PC-9 (cell line): Measurements from ENCODE around the gene NRG2. TPM values are rescaled to one million over a fixed set of nuclear protein-coding genes. Genes with fewer than 3 reads are reported as not detected.

Experiments
- BruUV-seq: library from RNA; stranded (reverse); fragments of 400-500 nt; replicated peaks from 2 replicates; lab custom pipeline; 2021; lab: Mats Ljungman, UMichigan
- CTCF ChIA-PET: fragments of 300-600 bp; sonication (Branson Sonifier 250); formaldehyde crosslinking; loops from one replicate; lab custom pipeline; 2022; ENCODE audit warnings: antibody characterized with exemption; lab: Charles Lee
- POLR2A ChIA-PET: fragments of 300-600 bp; sonication (Branson Sonifier 250); formaldehyde crosslinking; loops from one replicate; lab custom pipeline; 2022; ENCODE audit warnings: antibody characterized with exemption; ENCODE audit not compliant: unreplicated experiment; lab: Charles Lee
- DNase-seq, 2 experiments: peaks; one replicate each; pipeline versions ENCODE4 v3.0.0 to v3.0.0-alpha.2; 2015 to 2022; ENCODE audit warnings: mixed read lengths in 1 of 2
- H2AFZ ChIP-seq: fragments of 200-600 bp; sonication (generic); 2 replicates; pipeline ENCODE4 v1.8.1; 2017; ENCODE audit warnings: antibody characterized with exemption
- H3F3A ChIP-seq: fragments of 200-600 bp; sonication (generic); 2 replicates; pipeline ENCODE4 v1.8.1; 2017; ENCODE audit warnings: antibody characterized with exemption, mild to moderate bottlenecking, low read depth; ENCODE audit not compliant: insufficient read depth
- H3K27ac ChIP-seq: fragments of 200-600 bp; sonication (generic); 2 replicates; pipeline ENCODE4 v1.6.1; 2016; ENCODE audit warnings: mixed run types
- H3K27me3 ChIP-seq: fragments of 200-600 bp; sonication (generic); 2 replicates; pipeline ENCODE4 v1.6.1; 2016; ENCODE audit warnings: low read depth, mixed run types; ENCODE audit not compliant: insufficient read depth
- H3K36me3 ChIP-seq: fragments of 200-600 bp; sonication (generic); 2 replicates; pipeline ENCODE4 v1.6.1; 2016; ENCODE audit warnings: low read depth, mixed run types
- H3K4me1 ChIP-seq: fragments of 200-600 bp; sonication (generic); replicated peaks from 2 replicates; pipeline ENCODE4 v1.6.1; 2016; ENCODE audit warnings: mixed run types; ENCODE audit not compliant: insufficient read depth
- H3K4me2 ChIP-seq: fragments of 200-600 bp; sonication (generic); 2 replicates; pipeline ENCODE4 v1.6.1; 2017; ENCODE audit warnings: mixed run types
- H3K4me3 ChIP-seq: fragments of 200-600 bp; sonication (generic); 2 replicates; pipeline ENCODE4 v1.6.1; 2016; ENCODE audit warnings: mixed run types
- H3K79me2 ChIP-seq: fragments of 200-600 bp; sonication (generic); 2 replicates; pipeline ENCODE4 v1.6.1; 2017; ENCODE audit warnings: low read depth, mixed run types
- H3K9me2 ChIP-seq: fragments of 200-600 bp; sonication (generic); 2 replicates; pipeline ENCODE4 v1.8.1; 2017; ENCODE audit warnings: mild to moderate bottlenecking; ENCODE audit not compliant: insufficient read depth
- H3K9me3 ChIP-seq: fragments of 200-600 bp; sonication (generic); 2 replicates; pipeline ENCODE4 v1.8.1; 2016; ENCODE audit warnings: low read depth; ENCODE audit not compliant: insufficient read depth
- H4K20me1 ChIP-seq: fragments of 200-600 bp; sonication (generic); 2 replicates; pipeline ENCODE4 v1.8.1; 2017; ENCODE audit not compliant: insufficient read depth
- CTCF ChIP-seq: fragments of 200-600 bp; sonication (generic); conservative IDR thresholded peaks from 2 replicates; pipeline ENCODE4 v1.6.1; 2017; ENCODE audit warnings: mixed run types, antibody characterized with exemption, mild to moderate bottlenecking, moderate library complexity
- EZH2 ChIP-seq: fragments of 200-600 bp; sonication (generic); IDR thresholded peaks from 2 replicates; pipeline ENCODE4 v1.8.0; 2017; ENCODE audit warnings: antibody characterized with exemption, low read depth
- intact Hi-C: fragments of 100-400 bp; cut with micrococcal nuclease; formaldehyde crosslinking; loops from one replicate; pipeline ENCODE4 v1.10.0; 2022; ENCODE audit not compliant: unreplicated experiment
- total RNA-seq: library from RNA; stranded (reverse); gene quantifications from 2 replicates; pipeline ENCODE4 v1.2.3, GENCODE V29; 2021

NRG2 gene
- total RNA-seq, 1 experiment from 2014 or later: not detected

DNA sequence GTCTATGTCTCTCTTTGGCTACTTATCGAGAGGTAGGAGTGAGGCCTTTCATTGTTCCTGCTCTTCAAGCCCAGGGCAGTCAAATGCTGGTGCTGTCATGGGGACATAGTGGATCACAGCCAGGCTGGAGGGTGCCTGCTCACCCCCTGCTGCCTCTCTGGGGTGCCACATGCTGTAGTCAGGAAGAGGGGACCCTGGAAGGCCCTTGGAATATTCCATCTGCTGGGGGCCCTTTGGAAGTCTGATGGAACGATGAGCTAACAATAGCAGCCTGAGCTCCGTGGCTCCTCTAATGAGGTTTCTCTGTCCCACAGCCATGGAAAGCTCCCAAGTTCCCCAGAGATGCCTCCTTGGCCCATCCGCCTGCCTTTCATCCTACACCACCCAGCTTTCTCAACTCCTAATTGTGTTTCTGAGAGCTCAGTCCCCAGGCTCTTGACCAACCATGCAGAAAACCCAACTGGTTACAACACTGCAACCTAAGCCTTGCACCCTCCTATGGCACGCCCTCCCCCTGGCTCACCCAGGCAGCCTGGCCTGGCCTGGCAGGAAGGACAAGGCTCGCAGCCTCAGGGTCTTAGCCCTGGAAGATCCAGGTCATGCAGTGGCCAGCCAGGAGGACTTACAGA is 91.7 kb downstream of the NRG2 start:
- H3K4me3 ChIP-seq: no peak overlapping the region
- no peak for TF ChIP-seq EZH2
- no peak for TF ChIP-seq CTCF
- POLR2A ChIA-PET: no interaction called here
- peak overlapping the region; percentile 68 for H3K27ac ChIP-seq
- no peaks in the 10 kb centered on the region for H3K27me3 ChIP-seq
- no peaks in the 10 kb centered on the region for H3K9me2 ChIP-seq
- H4K20me1 ChIP-seq: no peaks in the 10 kb centered on the region
- H3K79me2 ChIP-seq: no peaks in the 10 kb centered on the region
- H2AFZ ChIP-seq: no peak overlapping the region
- intact Hi-C loops: no loop called here
- BruUV-seq: no TSS peak
- CTCF ChIA-PET: no interaction called here
- no peaks in the 10 kb centered on the region for H3F3A ChIP-seq
- H3K4me1 ChIP-seq: peaks cover 31% of the 10 kb centered on the region
- no peaks in the 10 kb centered on the region for H3K9me3 ChIP-seq
- no peaks in the 10 kb centered on the region for H3K36me3 ChIP-seq
- DNase-seq: peak in 1 of 2 experiments; percentile 85
- peak overlapping the region; percentile 46 for H3K4me2 ChIP-seq

DNA sequence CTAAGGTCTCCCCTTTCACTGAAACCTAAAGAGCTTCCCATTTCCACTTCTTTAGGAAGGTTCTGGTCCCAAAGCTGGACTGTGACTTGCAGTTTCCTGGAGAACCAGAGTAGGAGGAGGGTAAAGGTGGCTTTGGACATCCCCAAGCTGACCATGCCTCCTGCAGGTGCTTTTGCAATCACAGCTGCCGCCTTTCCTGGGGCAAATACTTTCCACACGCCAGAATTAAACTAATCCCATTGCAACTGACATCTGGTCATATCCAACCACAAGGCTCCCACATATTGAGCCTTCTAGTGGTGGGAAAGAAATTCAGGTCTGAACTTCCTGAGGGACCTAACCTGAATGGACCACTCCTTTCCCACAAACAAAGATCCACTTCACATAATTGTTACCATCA is 92.7 kb downstream of the NRG2 start:
- Histone ChIP-seq H3K4me2 (peak overlapping the region; percentile 14; the same call in 1 of the 2 replicates), H3K27me3 (no peaks in the 10 kb centered on the region), H3K27ac (peak overlapping the region; percentile 68), H3K9me2 (no peaks in the 10 kb centered on the region), H3K9me3 (no peaks in the 10 kb centered on the region), H4K20me1 (no peaks in the 10 kb centered on the region), H3K4me1 (peaks cover 31% of the 10 kb centered on the region), H3K36me3 (no peaks in the 10 kb centered on the region), H2AFZ (no peak overlapping the region), H3K79me2 (no peaks in the 10 kb centered on the region), H3F3A (no peaks in the 10 kb centered on the region), H3K4me3 (no peak overlapping the region)
- CTCF ChIA-PET: no interaction called here
- POLR2A ChIA-PET: no interaction called here
- intact Hi-C loops: no loop called here
- DNase-seq: peak in 1 of 2 experiments; percentile 70
- BruUV-seq: no TSS peak
- TF ChIP-seq EZH2: no peak
- no peak for TF ChIP-seq CTCF

DNA sequence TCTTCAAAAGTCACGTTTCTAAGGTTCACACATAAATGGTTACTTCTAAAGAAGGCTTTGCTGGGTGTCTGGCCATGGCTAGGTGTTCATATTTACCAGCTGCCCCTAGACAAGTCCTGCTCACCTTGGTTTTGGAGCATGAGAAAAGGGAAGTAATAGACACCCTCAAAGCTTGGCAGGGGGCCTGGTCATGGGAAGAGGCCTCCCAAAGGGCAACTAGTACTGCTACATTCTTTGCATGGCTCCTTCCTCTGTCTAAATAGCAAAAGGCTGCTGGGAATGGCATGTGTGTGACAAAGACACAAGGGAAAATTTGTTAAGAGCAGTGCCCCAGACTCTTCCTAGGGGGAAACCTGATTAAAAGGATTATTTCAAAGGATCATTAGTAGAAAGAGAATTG is 93.4 kb downstream of the NRG2 start:
- H3K4me3 ChIP-seq: no peak overlapping the region
- CTCF ChIA-PET: no interaction called here
- TF ChIP-seq EZH2: no peak
- no peak for TF ChIP-seq CTCF
- no peaks in the 10 kb centered on the region for H4K20me1 ChIP-seq
- no peaks in the 10 kb centered on the region for H3K27me3 ChIP-seq
- no TSS peak for BruUV-seq
- no peaks in the 10 kb centered on the region for H3K9me2 ChIP-seq
- peak in 1 of 2 experiments; percentile 82 for DNase-seq
- no peaks in the 10 kb centered on the region for H3K36me3 ChIP-seq
- peak overlapping the region; percentile 68 for H3K27ac ChIP-seq
- H2AFZ ChIP-seq: no peak overlapping the region
- no peaks in the 10 kb centered on the region for H3F3A ChIP-seq
- H3K79me2 ChIP-seq: no peaks in the 10 kb centered on the region
- H3K4me1 ChIP-seq: peaks cover 31% of the 10 kb centered on the region
- POLR2A ChIA-PET: no interaction called here
- no peaks in the 10 kb centered on the region for H3K9me3 ChIP-seq
- intact Hi-C loops: no loop called here
- H3K4me2 ChIP-seq: peak overlapping the region; percentile 14; the same call in 1 of the 2 replicates
